Measurements from ENCODE around the gene MSANTD1. TPM values are rescaled to one million over a fixed set of nuclear protein-coding genes. Genes with fewer than 3 reads are reported as not detected.

Gene MSANTD1
- total and polyA plus RNA-seq, 2 donors (not counting 1 experiment from before 2014, with no cell fraction given): 0.78 to 5.5 TPM

- H3K27me3 Mint-ChIP-seq: no peaks in the 10 kb centered on the region
- ChIA-PET POLR2A (no interaction called here), CTCF (no interaction called here)
- WGBS (ENCODE audit: insufficient coverage): 99% methylated on average over 11 of the region's 14 CpGs
- no peaks in the 10 kb centered on the region for H3K9me3 Mint-ChIP-seq (ENCODE audit: insufficient read depth)
- H3K4me3 ChIP-seq (ENCODE audit: control extremely low read depth in 1 of 5, extremely low read depth in 1 of 5, insufficient read depth in 1 of 5, low read depth in 2 of 5, low read length in 4 of 5): no peak overlapping the region
- H3K4me3 Mint-ChIP-seq: no peak overlapping the region
- no peak overlapping the region for H2AFZ ChIP-seq (ENCODE audit: insufficient read depth, low read depth, low read length, poor library complexity, severe bottlenecking)
- H3K9ac ChIP-seq (ENCODE audit: low read length): no peak overlapping the region
- intact Hi-C loops (cut with micrococcal nuclease): loop anchor here (10.0 kb wide), 1 partner anchor 236 kb away; the partner anchor contains the start of gene HGFAC
- H3K4me1 Mint-ChIP-seq: no peaks in the 10 kb centered on the region
- H3K4me1 ChIP-seq (ENCODE audit: control insufficient read depth in 2 of 2, insufficient read depth in 2 of 2, low read length in 2 of 2): no peaks in the 10 kb centered on the region
- no peaks in the 10 kb centered on the region for H4K20me1 ChIP-seq (ENCODE audit: control insufficient read depth, insufficient read depth, low read length, poor library complexity, severe bottlenecking)
- H3K27ac Mint-ChIP-seq: no peak overlapping the region
- TF ChIP-seq EZH2 (IDR thresholded peaks at IDR 0.05; ENCODE audit: borderline replicate concordance, insufficient read depth, low read depth, low read length, poor library complexity, severe bottlenecking) (no peak), CTCF (IDR thresholded peaks at IDR 0.05) (no peak)
- no peak overlapping the region for H3K4me2 ChIP-seq (replicated peaks; ENCODE audit: low read depth, low read length, poor library complexity, severe bottlenecking)
- H3K36me3 ChIP-seq (replicated peaks in 1 of 2; ENCODE audit: control extremely low read depth in 1 of 2, control insufficient read depth in 1 of 2, extremely low read depth in 1 of 2, insufficient read depth in 2 of 2, low read length in 1 of 2): peaks cover 0 to 74% of the 10 kb centered on the region in 2 experiments
- ATAC-seq (ENCODE audit: low read depth) (no peak), DNase-seq (no peak)
- no peaks in the 10 kb centered on the region for H3K79me2 ChIP-seq (ENCODE audit: control insufficient read depth, insufficient read depth, low read length)
- H3K27ac ChIP-seq (ENCODE audit: low read length in 2 of 2): no peak overlapping the region
- H3K27me3 ChIP-seq (replicated peaks in 1 of 4; ENCODE audit: control extremely low read depth in 1 of 4, control insufficient read depth in 3 of 4, insufficient read depth in 4 of 4, low read length in 3 of 4): no peaks in the 10 kb centered on the region
- H3K9me3 ChIP-seq (ENCODE audit: control extremely low read depth in 1 of 3, control insufficient read depth in 2 of 3, insufficient read depth in 1 of 3, low read length in 2 of 3): no peaks in the 10 kb centered on the region
Measured at GRCh38 chr4:3208826-3209225, 40.1 kb upstream of the MSANTD1 start.

- no peaks in the 10 kb centered on the region for H3K4me1 ChIP-seq (ENCODE audit: control insufficient read depth in 2 of 2, insufficient read depth in 2 of 2, low read length in 2 of 2)
- H3K27ac ChIP-seq (ENCODE audit: low read length in 2 of 2): no peak overlapping the region
- H3K4me3 ChIP-seq (ENCODE audit: control extremely low read depth in 1 of 5, extremely low read depth in 1 of 5, insufficient read depth in 1 of 5, low read depth in 2 of 5, low read length in 4 of 5): no peak overlapping the region
- no peak overlapping the region for H3K27ac Mint-ChIP-seq
- H2AFZ ChIP-seq (ENCODE audit: insufficient read depth, low read depth, low read length, poor library complexity, severe bottlenecking): no peak overlapping the region
- ChIA-PET POLR2A (no interaction called here), CTCF (no interaction called here)
- no peaks in the 10 kb centered on the region for H3K27me3 Mint-ChIP-seq
- intact Hi-C loops (cut with micrococcal nuclease): loop anchor here (10.0 kb wide), 1 partner anchor 235 kb away; the partner anchor contains the start of gene HGFAC
- no peaks in the 10 kb centered on the region for H3K9me3 ChIP-seq (ENCODE audit: control extremely low read depth in 1 of 3, control insufficient read depth in 2 of 3, insufficient read depth in 1 of 3, low read length in 2 of 3)
- no peak for ATAC-seq (ENCODE audit: low read depth)
- H3K27me3 ChIP-seq (replicated peaks in 1 of 4; ENCODE audit: control extremely low read depth in 1 of 4, control insufficient read depth in 3 of 4, insufficient read depth in 4 of 4, low read length in 3 of 4): no peaks in the 10 kb centered on the region
- WGBS (ENCODE audit: insufficient coverage): 98% methylated on average over 17 of the region's 17 CpGs
- H3K36me3 ChIP-seq (replicated peaks in 1 of 2; ENCODE audit: control extremely low read depth in 1 of 2, control insufficient read depth in 1 of 2, extremely low read depth in 1 of 2, insufficient read depth in 2 of 2, low read length in 1 of 2): peaks cover 0 to 80% of the 10 kb centered on the region in 2 experiments
- no peak for DNase-seq
- H3K4me1 Mint-ChIP-seq: no peaks in the 10 kb centered on the region
- no peaks in the 10 kb centered on the region for H3K79me2 ChIP-seq (ENCODE audit: control insufficient read depth, insufficient read depth, low read length)
- H3K9me3 Mint-ChIP-seq (ENCODE audit: insufficient read depth): no peaks in the 10 kb centered on the region
- H3K4me3 Mint-ChIP-seq: no peak overlapping the region
- H4K20me1 ChIP-seq (ENCODE audit: control insufficient read depth, insufficient read depth, low read length, poor library complexity, severe bottlenecking): no peaks in the 10 kb centered on the region
- H3K9ac ChIP-seq (ENCODE audit: low read length): no peak overlapping the region
- TF ChIP-seq EZH2 (IDR thresholded peaks at IDR 0.05; ENCODE audit: borderline replicate concordance, insufficient read depth, low read depth, low read length, poor library complexity, severe bottlenecking) (no peak), CTCF (IDR thresholded peaks at IDR 0.05) (no peak)
- H3K4me2 ChIP-seq (replicated peaks; ENCODE audit: low read depth, low read length, poor library complexity, severe bottlenecking): no peak overlapping the region
Measured at GRCh38 chr4:3209551-3210325, 39.2 kb upstream of the MSANTD1 start.

All from B cell (primary cell).